Measurements from ENCODE around the gene DCLK2.

The DCLK2 gene

DNA sequence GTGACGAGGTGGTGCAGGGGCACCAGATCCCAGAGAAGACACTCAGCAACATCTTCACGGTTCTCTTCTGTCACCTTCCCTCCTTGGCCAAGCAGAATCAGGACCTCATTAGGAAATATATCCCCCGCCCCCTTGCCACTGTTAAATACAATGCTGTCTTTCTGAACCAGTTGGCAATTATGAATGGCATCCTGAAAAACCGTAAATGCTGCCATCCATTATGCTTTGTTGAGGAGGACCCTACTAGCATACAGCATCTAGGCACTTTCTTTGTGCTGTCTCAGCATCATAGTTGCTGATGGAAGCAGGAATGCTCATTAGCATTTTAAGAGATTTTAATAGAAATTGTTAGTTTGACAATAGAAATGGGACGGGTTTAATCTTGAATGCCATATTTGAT, 138.5 kb downstream of the DCLK2 start:
- no peak overlapping the region for H3K9ac ChIP-seq (ENCODE audit: low read length)
- no peak overlapping the region for H3K4me3 ChIP-seq (ENCODE audit: low read length)
- no peaks in the 10 kb centered on the region for H3K9me3 ChIP-seq (ENCODE audit: control insufficient read depth, low read length)
- no peaks in the 10 kb centered on the region for H3K27me3 ChIP-seq (ENCODE audit: control insufficient read depth, insufficient read depth, low read length)
- H3K36me3 ChIP-seq (ENCODE audit: control insufficient read depth, insufficient read depth, low read length): no peaks in the 10 kb centered on the region
- no peaks in the 10 kb centered on the region for H3K4me1 ChIP-seq (ENCODE audit: control insufficient read depth, insufficient read depth, low read length)

DNA sequence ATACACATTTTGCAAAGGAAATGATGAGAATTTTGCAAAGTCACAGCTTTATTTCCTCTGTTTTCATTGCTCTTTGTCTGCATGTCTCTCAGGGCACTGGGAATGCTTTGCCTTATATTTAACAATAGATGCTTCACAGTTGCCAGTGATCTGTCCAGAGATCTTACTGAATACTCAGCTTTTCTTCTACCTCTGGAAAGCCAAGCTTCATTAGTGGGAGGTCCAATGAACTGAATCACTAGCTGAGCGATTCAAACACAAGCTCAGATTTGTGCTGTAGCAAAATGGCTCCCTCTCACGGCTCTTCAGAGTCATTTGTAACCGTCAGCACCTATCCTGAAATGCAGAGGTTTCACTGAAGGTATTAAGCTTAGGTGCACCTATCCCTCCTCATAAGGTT, 138.9 kb downstream of the DCLK2 start:
- Histone ChIP-seq H3K4me1 (ENCODE audit: control insufficient read depth, insufficient read depth, low read length) (no peaks in the 10 kb centered on the region), H3K9ac (ENCODE audit: low read length) (no peak overlapping the region), H3K27me3 (ENCODE audit: control insufficient read depth, insufficient read depth, low read length) (no peaks in the 10 kb centered on the region), H3K4me3 (ENCODE audit: low read length) (no peak overlapping the region), H3K36me3 (ENCODE audit: control insufficient read depth, insufficient read depth, low read length) (no peaks in the 10 kb centered on the region), H3K9me3 (ENCODE audit: control insufficient read depth, low read length) (no peaks in the 10 kb centered on the region)

DNA sequence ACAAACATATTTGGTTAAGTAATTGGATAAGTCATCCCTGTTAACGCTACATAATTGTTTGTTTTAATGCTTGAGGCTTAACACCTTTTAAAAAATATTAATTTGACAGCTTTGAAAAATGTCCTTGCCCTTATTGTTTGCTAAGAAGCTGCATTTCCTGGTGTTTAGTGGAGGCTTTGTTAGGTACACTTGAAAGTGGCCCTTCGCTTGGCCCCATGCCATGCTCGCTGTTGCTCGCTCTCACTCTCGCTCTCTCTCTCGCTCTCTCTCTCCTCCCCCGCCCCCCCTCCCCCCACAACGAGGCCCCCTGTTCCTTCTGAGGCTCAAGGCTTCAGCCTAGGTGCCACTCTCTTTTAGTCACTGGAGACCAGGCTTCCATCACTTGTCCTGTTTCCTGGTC, 139.6 kb downstream of the DCLK2 start:
- Histone ChIP-seq H3K4me3 (ENCODE audit: low read length) (no peak overlapping the region), H3K27me3 (ENCODE audit: control insufficient read depth, insufficient read depth, low read length) (no peaks in the 10 kb centered on the region), H3K9me3 (ENCODE audit: control insufficient read depth, low read length) (no peaks in the 10 kb centered on the region), H3K36me3 (ENCODE audit: control insufficient read depth, insufficient read depth, low read length) (no peaks in the 10 kb centered on the region), H3K9ac (ENCODE audit: low read length) (no peak overlapping the region), H3K4me1 (ENCODE audit: control insufficient read depth, insufficient read depth, low read length) (no peaks in the 10 kb centered on the region)

DNA sequence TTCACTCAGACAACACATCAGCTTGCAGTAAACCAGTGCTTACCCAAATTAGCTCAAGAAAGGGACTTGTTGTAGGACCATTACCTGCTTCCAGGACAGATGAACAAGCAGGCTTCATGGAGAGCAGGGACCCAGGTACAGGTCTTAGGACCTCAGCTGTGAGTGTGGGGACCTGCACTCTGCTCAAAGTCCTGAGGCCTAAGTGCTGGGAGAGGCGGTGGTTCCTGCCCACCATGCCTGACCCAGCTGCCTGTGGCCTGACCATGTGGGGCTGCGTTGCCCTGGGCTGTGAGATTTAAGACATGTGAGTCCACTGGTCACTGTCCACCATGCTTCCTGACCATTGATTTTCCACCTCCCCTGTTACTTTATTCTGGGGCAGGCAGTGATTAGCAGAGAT, 140.2 kb downstream of the DCLK2 start:
- no peaks in the 10 kb centered on the region for H3K4me1 ChIP-seq (ENCODE audit: control insufficient read depth, insufficient read depth, low read length)
- H3K9ac ChIP-seq (ENCODE audit: low read length): no peak overlapping the region
- H3K36me3 ChIP-seq (ENCODE audit: control insufficient read depth, insufficient read depth, low read length): no peaks in the 10 kb centered on the region
- H3K4me3 ChIP-seq (ENCODE audit: low read length): no peak overlapping the region
- no peaks in the 10 kb centered on the region for H3K27me3 ChIP-seq (ENCODE audit: control insufficient read depth, insufficient read depth, low read length)
- H3K9me3 ChIP-seq (ENCODE audit: control insufficient read depth, low read length): no peaks in the 10 kb centered on the region

DNA sequence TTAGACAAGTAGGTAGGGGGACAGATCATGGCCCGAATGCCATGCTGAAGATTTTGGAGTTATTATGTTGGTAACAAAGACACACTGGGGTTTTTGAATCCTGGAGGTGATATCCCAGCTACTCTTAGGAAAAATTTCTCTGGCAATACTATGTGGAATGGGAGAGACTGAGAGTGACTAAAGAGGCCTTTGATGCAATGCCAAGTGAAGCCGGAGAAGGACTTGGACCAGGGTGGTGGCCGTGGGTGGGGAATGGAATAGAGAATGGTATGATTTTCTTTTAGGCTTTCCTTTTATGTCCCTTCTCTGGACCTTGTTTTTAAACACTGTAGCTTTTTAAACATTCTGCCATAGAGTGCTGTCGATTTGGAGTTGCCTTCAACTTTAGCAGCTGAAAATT, 141.6 kb downstream of the DCLK2 start:
- Histone ChIP-seq H3K4me1 (ENCODE audit: control insufficient read depth, insufficient read depth, low read length) (no peaks in the 10 kb centered on the region), H3K36me3 (ENCODE audit: control insufficient read depth, insufficient read depth, low read length) (no peaks in the 10 kb centered on the region), H3K9me3 (ENCODE audit: control insufficient read depth, low read length) (no peaks in the 10 kb centered on the region), H3K4me3 (ENCODE audit: low read length) (no peak overlapping the region), H3K9ac (ENCODE audit: low read length) (no peak overlapping the region), H3K27me3 (ENCODE audit: control insufficient read depth, insufficient read depth, low read length) (no peaks in the 10 kb centered on the region)

DNA sequence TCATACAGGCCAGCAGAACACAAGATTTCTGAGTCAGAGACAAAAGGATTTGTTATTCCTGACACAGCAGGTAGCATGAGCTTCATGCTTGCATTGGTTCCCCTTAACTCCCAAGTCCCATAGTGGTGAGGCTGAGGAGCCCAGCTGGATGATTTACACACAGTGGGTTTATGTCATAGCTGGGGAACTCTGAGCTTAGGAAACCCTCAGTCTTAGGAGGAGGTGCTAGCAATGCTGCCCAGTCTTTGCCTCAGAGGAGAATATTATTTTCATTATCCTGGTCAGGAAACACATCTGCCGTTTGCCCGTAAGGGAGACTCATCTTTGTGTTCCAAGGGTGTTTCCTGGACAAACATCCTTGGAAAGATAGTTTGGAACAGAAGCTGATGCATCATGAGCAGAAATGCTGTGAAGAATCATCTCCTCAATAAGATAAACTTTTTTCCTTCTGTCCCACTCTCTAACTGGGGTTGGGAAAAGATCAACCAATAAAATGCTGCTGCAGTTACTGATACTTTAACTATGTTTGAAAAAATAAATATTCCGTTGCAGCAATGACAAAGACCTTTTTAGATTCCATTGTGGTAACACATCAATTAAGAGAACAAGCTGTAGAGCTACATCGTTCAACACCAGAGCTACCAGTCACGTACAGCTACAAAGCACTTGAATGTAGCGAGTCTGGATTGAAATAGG, 146.8 kb downstream of the DCLK2 start:
- H3K9me3 ChIP-seq (ENCODE audit: control insufficient read depth, low read length): no peaks in the 10 kb centered on the region
- no peak overlapping the region for H3K4me3 ChIP-seq (ENCODE audit: low read length)
- no peak overlapping the region for H3K9ac ChIP-seq (ENCODE audit: low read length)

DNA sequence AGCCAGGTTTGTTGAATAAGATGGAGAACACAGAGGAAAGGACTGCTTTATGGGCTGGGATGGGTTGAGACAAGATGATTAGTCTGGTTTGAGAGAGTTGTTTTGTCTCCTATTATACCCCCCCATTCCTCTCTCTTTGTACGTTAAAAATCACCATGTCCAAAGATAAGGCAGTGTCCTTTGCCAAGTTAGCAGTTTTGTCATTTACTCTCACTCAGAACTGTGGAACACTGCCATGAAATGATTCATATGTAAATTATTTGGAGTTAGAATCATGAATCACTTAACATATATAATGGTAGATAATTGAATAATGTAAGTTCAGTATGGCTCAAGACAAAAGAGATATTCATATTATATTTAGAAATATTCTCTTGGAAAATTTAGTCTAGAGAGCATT, 151.3 kb downstream of the DCLK2 start:
- no peaks in the 10 kb centered on the region for H3K36me3 ChIP-seq (ENCODE audit: control insufficient read depth, insufficient read depth, low read length)
- no peaks in the 10 kb centered on the region for H3K9me3 ChIP-seq (ENCODE audit: control insufficient read depth, low read length)
- H3K4me3 ChIP-seq (ENCODE audit: low read length): no peak overlapping the region
- H3K27me3 ChIP-seq (ENCODE audit: control insufficient read depth, insufficient read depth, low read length): no peaks in the 10 kb centered on the region
- H3K4me1 ChIP-seq (ENCODE audit: control insufficient read depth, insufficient read depth, low read length): no peaks in the 10 kb centered on the region
- no peak overlapping the region for H3K9ac ChIP-seq (ENCODE audit: low read length)

More for the DNA sequence above, 146.8 kb downstream of the DCLK2 start:
- no peaks in the 10 kb centered on the region for H3K27me3 ChIP-seq (ENCODE audit: control insufficient read depth, insufficient read depth, low read length)
- no peaks in the 10 kb centered on the region for H3K4me1 ChIP-seq (ENCODE audit: control insufficient read depth, insufficient read depth, low read length)
- H3K36me3 ChIP-seq (ENCODE audit: control insufficient read depth, insufficient read depth, low read length): no peaks in the 10 kb centered on the region

DNA sequence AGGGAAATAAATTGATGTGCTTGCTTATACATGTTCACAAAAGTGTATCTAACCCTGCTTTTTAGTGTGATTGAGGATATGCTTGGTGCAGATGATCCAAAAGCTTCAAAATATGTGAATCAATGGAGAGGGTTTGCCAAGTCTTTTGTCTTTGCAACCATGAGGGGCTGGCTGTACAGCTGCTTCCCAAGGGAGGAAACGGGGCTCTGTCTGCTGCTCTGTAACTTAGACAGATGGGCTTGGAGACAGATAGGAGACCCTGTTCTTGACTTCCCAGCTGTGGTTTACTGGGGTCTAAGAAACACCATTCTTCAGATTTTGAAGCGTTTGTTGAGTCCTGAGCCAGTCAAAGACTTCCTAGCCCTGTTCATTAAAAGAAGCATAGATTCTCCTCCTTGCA, 152.3 kb downstream of the DCLK2 start:
- Histone ChIP-seq H3K9ac (ENCODE audit: low read length) (no peak overlapping the region), H3K36me3 (ENCODE audit: control insufficient read depth, insufficient read depth, low read length) (no peaks in the 10 kb centered on the region), H3K27me3 (ENCODE audit: control insufficient read depth, insufficient read depth, low read length) (no peaks in the 10 kb centered on the region), H3K4me3 (ENCODE audit: low read length) (no peak overlapping the region), H3K4me1 (ENCODE audit: control insufficient read depth, insufficient read depth, low read length) (no peaks in the 10 kb centered on the region), H3K9me3 (ENCODE audit: control insufficient read depth, low read length) (no peaks in the 10 kb centered on the region)

DNA sequence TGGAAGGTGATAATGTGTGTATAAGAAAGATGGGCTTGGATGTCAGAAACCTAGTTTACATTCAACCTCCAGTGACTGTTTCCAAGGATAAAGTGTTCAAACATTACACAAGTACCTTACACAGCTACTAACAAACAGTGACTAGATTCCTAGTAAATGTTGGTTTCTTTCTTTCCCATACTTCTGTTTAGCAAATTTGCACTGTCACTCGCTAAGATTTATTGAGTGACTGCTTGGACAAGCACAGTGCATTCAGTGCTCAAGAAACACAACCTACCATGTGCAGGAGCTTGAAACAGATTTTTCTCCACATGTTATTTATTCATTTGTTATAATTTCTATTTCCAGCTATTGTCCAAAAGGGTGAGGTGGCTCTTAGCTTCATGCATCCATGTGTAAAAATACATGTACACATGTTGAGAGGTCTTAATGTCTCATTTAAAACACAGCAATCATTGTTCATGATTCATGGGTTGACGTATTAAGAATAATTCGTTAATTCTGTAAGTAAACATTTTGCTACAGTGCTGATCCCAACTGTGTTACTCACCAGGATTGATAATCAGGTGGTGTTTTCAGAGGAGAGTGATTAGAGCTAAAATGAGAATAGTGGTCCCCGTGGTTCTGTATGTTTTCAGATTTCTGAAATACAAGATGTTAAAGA, 153.0 kb downstream of the DCLK2 start:
- Histone ChIP-seq H3K4me1 (ENCODE audit: control insufficient read depth, insufficient read depth, low read length) (no peaks in the 10 kb centered on the region), H3K36me3 (ENCODE audit: control insufficient read depth, insufficient read depth, low read length) (no peaks in the 10 kb centered on the region), H3K9ac (ENCODE audit: low read length) (no peak overlapping the region), H3K27me3 (ENCODE audit: control insufficient read depth, insufficient read depth, low read length) (no peaks in the 10 kb centered on the region), H3K9me3 (ENCODE audit: control insufficient read depth, low read length) (no peaks in the 10 kb centered on the region), H3K4me3 (ENCODE audit: low read length) (no peak overlapping the region)

DNA sequence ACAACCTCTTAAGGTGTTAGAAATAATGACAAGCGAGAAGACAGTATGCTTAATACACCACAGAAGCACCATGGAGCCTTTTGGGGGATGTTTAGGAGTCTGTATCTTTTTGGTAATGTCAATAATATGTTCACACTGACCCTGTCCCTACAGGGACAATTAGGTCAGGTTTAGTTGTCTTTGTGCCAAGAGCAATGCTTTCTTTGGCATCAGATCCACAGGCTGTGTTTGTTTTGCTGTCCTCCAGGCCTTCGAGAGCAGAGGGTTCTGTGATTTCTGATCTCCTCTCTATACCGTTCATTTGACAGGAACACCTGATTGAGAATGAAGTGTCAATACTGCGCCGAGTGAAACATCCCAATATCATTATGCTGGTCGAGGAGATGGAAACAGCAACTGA, 153.8 kb downstream of the DCLK2 start:
- no peaks in the 10 kb centered on the region for H3K9me3 ChIP-seq (ENCODE audit: control insufficient read depth, low read length)

DNA sequence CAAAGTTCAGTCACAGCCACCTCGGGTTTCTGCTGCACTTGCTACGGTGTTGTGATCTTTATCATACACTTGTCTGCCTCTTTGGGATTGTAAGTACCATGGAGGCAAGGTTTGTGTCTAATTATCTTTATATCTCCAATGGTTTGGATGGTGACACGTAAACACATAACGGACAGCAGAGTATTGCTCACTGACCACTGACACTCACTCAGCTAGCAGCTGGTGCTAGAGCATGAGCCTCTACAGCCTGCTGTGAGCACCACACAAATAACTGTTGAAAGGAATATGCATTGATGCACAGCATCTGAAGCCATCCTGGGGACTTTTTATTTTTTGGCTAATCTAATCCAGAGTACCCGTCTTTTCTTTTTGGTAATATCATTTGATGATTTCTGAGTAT, 156.0 kb downstream of the DCLK2 start:
- no peaks in the 10 kb centered on the region for H3K36me3 ChIP-seq (ENCODE audit: control insufficient read depth, insufficient read depth, low read length)

More for the DNA sequence above, 153.8 kb downstream of the DCLK2 start:
- Histone ChIP-seq H3K9ac (ENCODE audit: low read length) (no peak overlapping the region), H3K36me3 (ENCODE audit: control insufficient read depth, insufficient read depth, low read length) (no peaks in the 10 kb centered on the region), H3K27me3 (ENCODE audit: control insufficient read depth, insufficient read depth, low read length) (no peaks in the 10 kb centered on the region), H3K4me3 (ENCODE audit: low read length) (no peak overlapping the region), H3K4me1 (ENCODE audit: control insufficient read depth, insufficient read depth, low read length) (no peaks in the 10 kb centered on the region)

DNA sequence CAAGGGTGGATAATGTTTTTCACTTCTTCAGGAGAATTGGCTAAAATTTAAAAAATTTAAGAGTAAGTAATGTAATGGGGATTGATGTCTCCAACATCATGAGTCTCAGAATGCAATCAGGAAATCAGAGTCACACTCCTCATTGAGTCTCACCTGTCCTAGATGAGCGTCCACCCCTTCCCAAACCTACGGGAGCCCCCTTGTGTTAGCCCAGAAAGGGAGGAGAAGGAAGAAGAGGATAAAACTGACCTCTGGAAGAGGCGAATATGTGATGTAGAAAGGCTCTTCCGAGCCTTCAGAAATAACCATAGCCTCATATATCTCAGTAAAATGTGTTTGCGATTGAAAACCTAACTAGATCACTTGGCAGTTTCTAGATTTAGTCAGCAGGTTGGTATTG, 157.1 kb downstream of the DCLK2 start:
- Histone ChIP-seq H3K4me3 (ENCODE audit: low read length) (no peak overlapping the region), H3K4me1 (ENCODE audit: control insufficient read depth, insufficient read depth, low read length) (no peaks in the 10 kb centered on the region), H3K9me3 (ENCODE audit: control insufficient read depth, low read length) (no peaks in the 10 kb centered on the region), H3K9ac (ENCODE audit: low read length) (no peak overlapping the region), H3K27me3 (ENCODE audit: control insufficient read depth, insufficient read depth, low read length) (no peaks in the 10 kb centered on the region), H3K36me3 (ENCODE audit: control insufficient read depth, insufficient read depth, low read length) (no peaks in the 10 kb centered on the region)

More for the DNA sequence above, 156.0 kb downstream of the DCLK2 start:
- H3K4me1 ChIP-seq (ENCODE audit: control insufficient read depth, insufficient read depth, low read length): no peaks in the 10 kb centered on the region
- H3K9ac ChIP-seq (ENCODE audit: low read length): no peak overlapping the region
- H3K4me3 ChIP-seq (ENCODE audit: low read length): no peak overlapping the region
- no peaks in the 10 kb centered on the region for H3K9me3 ChIP-seq (ENCODE audit: control insufficient read depth, low read length)
- H3K27me3 ChIP-seq (ENCODE audit: control insufficient read depth, insufficient read depth, low read length): no peaks in the 10 kb centered on the region
